ENCODE measurements around the gene PRR13. TPM values are rescaled to one million over a fixed set of nuclear protein-coding genes. Genes with fewer than 3 reads are reported as not detected.
A peak's percentile ranks its signal among the peaks of the same experiment; 100 is the strongest.
"Not testable (repeated sequence)": the region's sequence is repeated elsewhere in the genome, so short reads cannot be mapped to it uniquely, and the experiment has no call there.

The PRR13 gene
- polyA plus RNA-seq, 1 donor: 41.6 TPM

GRCh38 chr12:53435326-53435725, 6.2 kb upstream of the PRR13 start:
- DNase-seq (ENCODE audit: low read depth): not testable (repeated sequence)

- DNase-seq (ENCODE audit: low read depth): not testable (repeated sequence)
These were observed 2.0 kb upstream of the PRR13 start for GRCh38 chr12:53439582-53439981.

- DNase-seq (ENCODE audit: low read depth): no peak
These were observed 2.4 kb downstream of the PRR13 start for GRCh38 chr12:53443955-53444354.

- DNase-seq (ENCODE audit: low read depth): not testable (repeated sequence)
These were observed 3.2 kb downstream of the PRR13 start for GRCh38 chr12:53444593-53445325.

GRCh38 chr12:53450936-53451335, 9.4 kb downstream of the PRR13 start:
- no peak for DNase-seq (ENCODE audit: low read depth)

GRCh38 chr12:53451661-53452158, 10.2 kb downstream of the PRR13 start, which contains the start of gene PCBP2:
Gene PCBP2 (plus strand): TSS chr12:53452102. CDS start chr12:53454801, 2,699 bp downstream.
- DNase-seq (ENCODE audit: low read depth): peak; percentile 97

GRCh38 chr12:53452159-53453077, 10.9 kb downstream of the PRR13 start:
- peak; percentile 40 for DNase-seq (ENCODE audit: low read depth)

- DNase-seq (ENCODE audit: low read depth): no peak
These were observed 12.6 kb downstream of the PRR13 start for GRCh38 chr12:53453953-53454640.

- no peak for DNase-seq (ENCODE audit: low read depth)
These were observed 13.2 kb downstream of the PRR13 start for GRCh38 chr12:53454707-53455106.

GRCh38 chr12:53456654-53457366, 15.3 kb downstream of the PRR13 start:
- no peak for DNase-seq (ENCODE audit: low read depth)

GRCh38 chr12:53459097-53459496, 17.6 kb downstream of the PRR13 start:
- no peak for DNase-seq (ENCODE audit: low read depth)

- DNase-seq (ENCODE audit: low read depth): no peak
These were observed 19.5 kb downstream of the PRR13 start for GRCh38 chr12:53461059-53461458.

GRCh38 chr12:53461591-53461990, 20.1 kb downstream of the PRR13 start:
- no peak for DNase-seq (ENCODE audit: low read depth)

GRCh38 chr12:53462935-53463334, 21.4 kb downstream of the PRR13 start:
- no peak for DNase-seq (ENCODE audit: low read depth)

GRCh38 chr12:53463802-53464560, 22.4 kb downstream of the PRR13 start:
- no peak for DNase-seq (ENCODE audit: low read depth)

GRCh38 chr12:53464685-53465418, 23.3 kb downstream of the PRR13 start:
- no peak for DNase-seq (ENCODE audit: low read depth)

GRCh38 chr12:53465679-53466078, 24.1 kb downstream of the PRR13 start:
- no peak for DNase-seq (ENCODE audit: low read depth)

- DNase-seq (ENCODE audit: low read depth): no peak
These were observed 25.1 kb downstream of the PRR13 start for GRCh38 chr12:53466640-53467039.

GRCh38 chr12:53467082-53467481, 25.5 kb downstream of the PRR13 start:
- no peak for DNase-seq (ENCODE audit: low read depth)

GRCh38 chr12:53467880-53468279, 26.3 kb downstream of the PRR13 start:
- no peak for DNase-seq (ENCODE audit: low read depth)
